Activated T-helper 2 cell treated with anti-CD3 and anti-CD28 coated beads, Interferon-gamma antibody, Interleukin-2, Interleukin-4, amounts not matched to agents 10 μg/mL and 5 μg/mL and 100 μg/mL, durations not matched to agents 14 hours and 24 hours and 36 hours (primary cell): ENCODE measurements around the gene PCDH8. TPM values are rescaled to one million over a fixed set of nuclear protein-coding genes. Genes with fewer than 3 reads are reported as not detected.

Experiments used
- DNase-seq: peaks from one replicate; pipeline ENCODE4 v3.0.0; 2021; ENCODE audit warnings: low spot score
- H3K27ac Mint-ChIP-seq: one replicate; pipeline ENCODE4 v1.8.0; 2021; ENCODE audit warnings: mixed read lengths
- H3K27me3 Mint-ChIP-seq: one replicate; pipeline ENCODE4 v1.8.0; 2021; ENCODE audit warnings: low read depth, mixed read lengths
- H3K36me3 Mint-ChIP-seq: one replicate; pipeline ENCODE4 v1.8.0; 2021; ENCODE audit warnings: low read depth, mixed read lengths
- H3K4me1 Mint-ChIP-seq: one replicate; pipeline ENCODE4 v1.8.0; 2021; ENCODE audit warnings: low read depth, mixed read lengths
- H3K4me3 Mint-ChIP-seq: one replicate; pipeline ENCODE4 v1.8.0; 2021; ENCODE audit warnings: low read depth, mild to moderate bottlenecking, moderate library complexity, mixed read lengths
- H3K9me3 Mint-ChIP-seq: one replicate; pipeline ENCODE4 v1.8.0; 2021; ENCODE audit warnings: mixed read lengths
- intact Hi-C: fragments of 100-400 bp; cut with micrococcal nuclease; formaldehyde crosslinking; loops from one replicate; pipeline ENCODE4 v1.15.1; 2023
- total RNA-seq: library from RNA; stranded (reverse); gene quantifications from 2 replicates; pipeline ENCODE4 v1.2.3, GENCODE V29; 2022

The PCDH8 gene
- 0.14 TPM in 1 of 2 replicates, not detected in the other for total RNA-seq

DNA sequence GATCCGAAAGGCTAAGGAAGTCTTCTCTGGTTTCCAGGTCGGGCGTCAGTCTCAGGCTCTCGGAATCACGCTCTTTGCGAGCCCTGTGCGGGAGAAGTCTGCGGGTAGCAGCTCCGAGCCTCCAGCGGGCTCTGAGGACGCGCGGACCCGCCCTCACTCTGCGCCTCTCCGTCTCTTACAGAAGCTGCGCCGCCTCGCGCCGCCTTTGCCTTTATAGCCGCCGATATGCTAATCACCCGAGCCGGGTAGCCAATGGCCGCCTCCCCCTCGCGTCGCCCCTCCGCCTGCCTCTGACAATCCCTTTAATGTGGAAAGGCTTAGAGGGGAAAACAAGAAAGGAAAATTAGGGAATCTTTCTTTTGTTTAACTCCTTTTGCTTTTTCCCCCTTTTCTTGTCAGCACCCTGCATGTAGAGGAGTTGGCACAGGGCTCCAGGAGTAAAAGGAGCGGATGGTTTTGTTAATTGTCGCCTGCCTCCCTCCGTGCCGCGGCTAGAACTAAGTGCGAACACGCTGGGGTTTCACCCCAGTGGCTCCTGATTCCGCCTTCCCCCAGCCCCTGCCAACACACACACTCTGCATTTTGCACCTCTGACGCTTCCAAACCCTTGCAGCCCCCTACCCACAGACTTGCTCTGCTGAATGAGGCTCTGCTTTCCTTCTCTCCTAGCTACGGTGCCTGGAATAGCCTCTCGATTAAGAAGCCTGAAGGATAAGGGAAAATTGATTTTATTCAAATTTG lies at the start of gene PCDH8:
PCDH8 (minus strand) TSS at position 186 of the 741 bp plus-strand sequence. CDS start 204 bp downstream, outside the sequence.
- Mint-ChIP-seq H3K4me3 (no peak within 1 kb of the TSS), H3K36me3 (no peaks in the 10 kb centered on the region), H3K9me3 (no peaks in the 10 kb centered on the region), H3K4me1 (peaks cover 16% of the 10 kb centered on the region), H3K27me3 (peaks cover 63% of the 10 kb centered on the region), H3K27ac (peak within 1 kb of the TSS; percentile 14)
- intact Hi-C loops, result loop anchor here (5.0 to 10.0 kb wide), 2 partner anchors 184 to 354 kb away; no protein-coding TSS in a partner anchor
- DNase-seq, result no peak

GRCh38 chr13:52896827-52897659 lies 48.6 kb upstream of the PCDH8 start:
- intact Hi-C loops, result no loop called here
- Mint-ChIP-seq H3K27ac (no peak overlapping the region), H3K36me3 (no peaks in the 10 kb centered on the region), H3K4me1 (no peaks in the 10 kb centered on the region), H3K4me3 (no peak overlapping the region), H3K9me3 (no peaks in the 10 kb centered on the region), H3K27me3 (peaks cover 6% of the 10 kb centered on the region)
- DNase-seq, result no peak

DNA sequence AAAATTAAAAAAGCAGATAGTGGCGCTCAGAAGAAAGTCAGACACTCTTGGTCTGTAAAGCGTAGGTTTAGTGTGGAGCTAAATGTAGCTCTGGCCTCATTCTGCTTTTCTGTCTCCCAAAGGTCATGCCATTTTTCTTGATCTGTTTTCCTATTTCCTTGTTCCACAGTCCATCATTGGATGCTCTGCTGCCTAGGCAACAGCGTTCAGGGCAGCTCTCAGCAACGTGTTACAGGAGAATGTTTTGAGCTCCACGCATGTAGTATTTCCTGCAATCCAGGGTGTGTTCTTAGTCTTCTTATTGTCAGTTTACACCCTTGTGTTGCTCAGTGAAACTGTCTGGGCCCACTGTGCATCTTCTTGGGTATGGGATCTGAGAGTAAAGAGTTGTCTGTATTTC lies 46.0 kb upstream of the PCDH8 start:
- Mint-ChIP-seq H3K9me3 (no peaks in the 10 kb centered on the region), H3K4me1 (no peaks in the 10 kb centered on the region), H3K36me3 (no peaks in the 10 kb centered on the region), H3K27ac (no peak overlapping the region), H3K27me3 (peaks cover 6% of the 10 kb centered on the region), H3K4me3 (no peak overlapping the region)
- DNase-seq, result no peak
- intact Hi-C loops, result no loop called here

DNA sequence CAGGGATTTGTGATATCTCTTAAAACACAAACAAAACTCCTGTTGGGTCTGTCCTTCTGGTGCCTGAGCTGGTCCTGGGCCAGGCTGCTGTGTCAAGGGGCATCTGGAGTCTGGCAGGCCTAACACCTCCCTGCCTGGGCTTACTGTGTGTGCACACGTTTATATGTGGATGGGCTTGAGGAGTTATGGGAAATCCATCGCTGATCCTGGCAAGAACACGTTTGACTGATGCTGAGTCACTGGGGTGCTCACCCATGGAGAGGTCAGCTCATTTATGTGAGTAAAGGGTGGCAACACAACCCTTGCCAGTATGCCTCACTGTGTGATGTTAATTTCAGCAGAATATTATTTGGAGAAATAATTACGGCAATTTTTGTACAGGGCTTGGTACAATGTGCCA lies 44.5 kb upstream of the PCDH8 start:
- H3K36me3 Mint-ChIP-seq, result no peaks in the 10 kb centered on the region
- H3K4me3 Mint-ChIP-seq, result no peak overlapping the region
- peaks cover 6% of the 10 kb centered on the region for H3K27me3 Mint-ChIP-seq
- no peak overlapping the region for H3K27ac Mint-ChIP-seq
- intact Hi-C loops, result no loop called here
- no peak for DNase-seq
- no peaks in the 10 kb centered on the region for H3K9me3 Mint-ChIP-seq
- H3K4me1 Mint-ChIP-seq, result no peaks in the 10 kb centered on the region

DNA sequence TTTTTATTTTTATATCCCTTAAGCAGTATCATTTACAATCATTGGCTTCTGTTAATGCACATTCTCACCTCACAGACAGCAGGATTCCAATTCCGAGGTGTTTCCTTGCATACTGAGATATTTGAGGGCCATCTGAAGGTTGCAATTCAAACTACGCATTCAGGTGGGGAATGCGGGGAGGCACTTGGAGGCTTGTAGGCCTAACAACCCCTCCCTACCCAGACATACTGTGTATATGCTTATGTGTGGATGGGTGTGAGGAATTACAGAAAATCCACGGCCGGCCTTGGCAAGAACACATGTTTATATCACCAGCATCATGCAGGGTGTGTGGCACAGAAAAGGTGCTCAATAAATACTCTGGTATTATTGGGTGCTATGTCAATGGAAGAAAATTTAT lies 43.3 kb upstream of the PCDH8 start:
- Mint-ChIP-seq H3K4me3 (no peak overlapping the region), H3K36me3 (no peaks in the 10 kb centered on the region)
- intact Hi-C loops, result no loop called here

GRCh38 chr13:52887165-52887564 lies 38.7 kb upstream of the PCDH8 start:
- Mint-ChIP-seq H3K27me3 (peaks cover 1% of the 10 kb centered on the region), H3K36me3 (no peaks in the 10 kb centered on the region)
- intact Hi-C loops, result no loop called here

More for the DNA sequence above, 43.3 kb upstream of the PCDH8 start:
- H3K4me1 Mint-ChIP-seq, result no peaks in the 10 kb centered on the region
- H3K27ac Mint-ChIP-seq, result no peak overlapping the region
- no peak for DNase-seq
- no peaks in the 10 kb centered on the region for H3K9me3 Mint-ChIP-seq
- H3K27me3 Mint-ChIP-seq, result peaks cover 6% of the 10 kb centered on the region

GRCh38 chr13:52885141-52885540 lies 36.7 kb upstream of the PCDH8 start:
- DNase-seq, result no peak
- Mint-ChIP-seq H3K9me3 (no peaks in the 10 kb centered on the region), H3K27ac (no peak overlapping the region), H3K4me1 (no peaks in the 10 kb centered on the region), H3K27me3 (peaks cover 3% of the 10 kb centered on the region), H3K4me3 (no peak overlapping the region), H3K36me3 (no peaks in the 10 kb centered on the region)
- intact Hi-C loops, result no loop called here

More at GRCh38 chr13:52887165-52887564, 38.7 kb upstream of the PCDH8 start:
- no peaks in the 10 kb centered on the region for H3K9me3 Mint-ChIP-seq
- no peak overlapping the region for H3K27ac Mint-ChIP-seq
- no peak overlapping the region for H3K4me3 Mint-ChIP-seq
- DNase-seq, result no peak
- no peaks in the 10 kb centered on the region for H3K4me1 Mint-ChIP-seq

GRCh38 chr13:52884429-52885010 lies 36.1 kb upstream of the PCDH8 start:
- intact Hi-C loops, result no loop called here
- no peak for DNase-seq
- no peak overlapping the region for H3K4me3 Mint-ChIP-seq
- no peaks in the 10 kb centered on the region for H3K4me1 Mint-ChIP-seq
- peaks cover 3% of the 10 kb centered on the region for H3K27me3 Mint-ChIP-seq
- no peak overlapping the region for H3K27ac Mint-ChIP-seq
- no peaks in the 10 kb centered on the region for H3K9me3 Mint-ChIP-seq
- H3K36me3 Mint-ChIP-seq, result no peaks in the 10 kb centered on the region

DNA sequence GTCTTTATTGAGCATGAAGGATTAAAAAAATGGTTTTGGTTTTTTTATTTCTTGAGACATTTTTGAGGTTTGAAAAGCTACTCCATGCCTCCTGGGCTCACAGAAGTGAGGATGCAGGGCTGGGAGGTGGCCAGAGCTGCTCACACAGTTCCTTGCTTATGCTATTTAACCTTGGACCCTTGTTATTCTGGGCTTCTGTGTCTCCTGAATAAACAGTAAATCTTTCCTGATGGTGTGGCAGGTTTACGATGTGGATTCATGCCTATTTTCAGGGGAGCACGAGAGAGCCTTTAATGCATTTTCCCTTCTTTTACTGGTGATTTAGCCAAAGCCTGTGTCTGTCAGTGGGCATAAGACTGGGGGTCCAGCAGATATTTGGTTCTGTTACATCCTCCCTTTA lies 34.3 kb upstream of the PCDH8 start:
- Mint-ChIP-seq H3K27ac (no peak overlapping the region), H3K9me3 (no peaks in the 10 kb centered on the region), H3K36me3 (no peaks in the 10 kb centered on the region), H3K27me3 (peaks cover 3% of the 10 kb centered on the region), H3K4me3 (no peak overlapping the region), H3K4me1 (no peaks in the 10 kb centered on the region)
- DNase-seq, result no peak
- intact Hi-C loops, result no loop called here

- H3K4me1 Mint-ChIP-seq, result no peaks in the 10 kb centered on the region
- no peak overlapping the region for H3K27ac Mint-ChIP-seq
- DNase-seq, result no peak
- H3K36me3 Mint-ChIP-seq, result no peaks in the 10 kb centered on the region
- H3K4me3 Mint-ChIP-seq, result no peak overlapping the region
- H3K9me3 Mint-ChIP-seq, result peaks cover 11% of the 10 kb centered on the region
- H3K27me3 Mint-ChIP-seq, result peaks cover 3% of the 10 kb centered on the region
- intact Hi-C loops, result no loop called here
Observed at GRCh38 chr13:52879950-52880741, 31.7 kb upstream of the PCDH8 start.

DNA sequence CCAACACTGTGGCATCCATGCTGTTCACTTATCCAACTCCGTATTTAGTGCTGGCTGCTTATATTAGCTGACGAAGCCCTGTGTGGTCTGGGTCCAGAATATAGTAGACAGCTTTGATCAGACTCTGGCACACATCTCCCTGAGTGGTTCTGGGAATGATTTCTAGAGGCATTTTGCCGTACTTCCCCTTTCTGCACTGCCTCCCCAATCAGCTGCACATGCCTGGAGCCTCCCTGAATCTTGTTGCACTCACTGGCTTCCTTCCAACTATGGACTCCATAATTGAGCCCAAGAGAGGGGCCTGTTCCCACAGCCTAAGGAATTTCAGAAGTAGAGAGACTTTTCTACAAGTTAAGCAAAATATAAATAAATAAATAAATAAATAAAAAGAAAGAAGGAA lies 30.4 kb upstream of the PCDH8 start:
- H3K4me3 Mint-ChIP-seq, result no peak overlapping the region
- no peaks in the 10 kb centered on the region for H3K4me1 Mint-ChIP-seq
- intact Hi-C loops, result no loop called here
- H3K9me3 Mint-ChIP-seq, result peaks cover 21% of the 10 kb centered on the region
- no peaks in the 10 kb centered on the region for H3K36me3 Mint-ChIP-seq
- H3K27ac Mint-ChIP-seq, result no peak overlapping the region
- no peak for DNase-seq
- peaks cover 3% of the 10 kb centered on the region for H3K27me3 Mint-ChIP-seq

DNA sequence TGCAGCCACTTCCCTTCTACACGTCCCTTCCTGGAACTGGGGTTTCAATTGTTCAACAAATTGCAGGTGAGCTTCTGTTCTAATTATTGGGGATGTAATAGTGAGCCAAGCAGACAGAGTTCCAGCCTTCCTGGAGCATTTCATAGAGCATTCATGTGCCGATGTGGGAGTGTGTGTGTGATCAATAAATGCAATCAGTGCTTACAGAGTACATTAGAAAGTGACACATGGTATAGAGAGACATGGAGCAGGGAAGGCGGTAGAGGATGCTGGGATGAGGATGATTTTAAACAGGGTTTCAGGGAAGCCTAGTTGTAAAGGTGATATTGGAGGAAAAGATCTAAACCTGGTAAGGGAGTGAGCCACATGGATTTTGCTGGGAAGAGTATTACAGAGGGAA lies 21.7 kb upstream of the PCDH8 start:
- no peak for DNase-seq
- Mint-ChIP-seq H3K4me1 (peaks cover 3% of the 10 kb centered on the region), H3K27me3 (peaks cover 5% of the 10 kb centered on the region), H3K27ac (no peak overlapping the region), H3K4me3 (no peak overlapping the region), H3K36me3 (no peaks in the 10 kb centered on the region), H3K9me3 (peaks cover 10% of the 10 kb centered on the region)
- intact Hi-C loops, result no loop called here
